SK-N-SH treated with all-trans-retinoic acid at 6 μM for 48 hours (cell line): ENCODE data around the gene COL4A4.

ENCODE experiments used
- ARNTL ChIP-seq: fragments of 450-650 bp; formaldehyde crosslinking; IDR thresholded peaks from 2 replicates; pipeline ENCODE4 v1.5.0; 2020; ENCODE audit warnings: low read depth, mild to moderate bottlenecking, moderate library complexity, borderline replicate concordance
- GLIS3 ChIP-seq: fragments of 250-450 bp; sonication (Bioruptor Pico); IDR thresholded peaks from 2 replicates; pipeline ENCODE4 v1.5.0; 2020; ENCODE audit warnings: mild to moderate bottlenecking, moderate library complexity
- ISL1 ChIP-seq: fragments of 250-450 bp; sonication (Bioruptor Pico); IDR thresholded peaks from 2 replicates; pipeline ENCODE4 v2.1.2; 2022; ENCODE audit warnings: mild to moderate bottlenecking, moderate library complexity
- OSR1 ChIP-seq: fragments of 250-450 bp; sonication (Bioruptor Pico); IDR thresholded peaks from 2 replicates; pipeline ENCODE4 v1.8.0; 2022; ENCODE audit warnings: moderate library complexity, mild to moderate bottlenecking, inconsistent platforms
- TSHZ2 ChIP-seq: fragments of 250-450 bp; sonication (Bioruptor Pico); IDR thresholded peaks from 2 replicates; pipeline ENCODE4 v1.5.0; 2020; ENCODE audit warnings: mild to moderate bottlenecking, moderate library complexity

- TF ChIP-seq OSR1 (CRISPR knock-in tag) (no peak), ISL1 (CRISPR knock-in tag) (no peak), TSHZ2 (no peak), ARNTL (CRISPR knock-in tag) (no peak), GLIS3 (CRISPR knock-in tag) (no peak)
Measured at GRCh38 chr2:227148106-227148505, 15.9 kb downstream of the COL4A4 start.
